ENCODE results near the gene CDH23.
"Not testable (repeated sequence)": the region's sequence is repeated elsewhere in the genome, so short reads cannot be mapped to it uniquely, and the experiment has no call there.

The CDH23 gene

GRCh38 chr10:71590781-71591350 is 194.1 kb downstream of the CDH23 start:
- DNase-seq = peak; percentile 14 to 16

GRCh38 chr10:71594934-71595571 is 198.3 kb downstream of the CDH23 start:
- no peak for DNase-seq

- no peak for DNase-seq
Measured at GRCh38 chr10:71595649-71596048, 198.9 kb downstream of the CDH23 start.

GRCh38 chr10:71596127-71596526 is 199.4 kb downstream of the CDH23 start:
- DNase-seq = no peak

- DNase-seq = no peak
Measured at GRCh38 chr10:71596759-71597158, 200.0 kb downstream of the CDH23 start.

GRCh38 chr10:71597821-71598498 is 201.2 kb downstream of the CDH23 start:
- DNase-seq = no peak

GRCh38 chr10:71598621-71599055 is 201.9 kb downstream of the CDH23 start:
- no peak for DNase-seq

- no peak for DNase-seq
Measured at GRCh38 chr10:71599518-71599917, 202.8 kb downstream of the CDH23 start.

- not testable (repeated sequence) for DNase-seq
Measured at GRCh38 chr10:71600242-71600641, 203.5 kb downstream of the CDH23 start.

GRCh38 chr10:71600849-71601248 is 204.1 kb downstream of the CDH23 start:
- DNase-seq = no peak

- DNase-seq = no peak
Measured at GRCh38 chr10:71601273-71601672, 204.6 kb downstream of the CDH23 start.

- DNase-seq = no peak
Measured at GRCh38 chr10:71603150-71603549, 206.4 kb downstream of the CDH23 start.

- no peak for DNase-seq
Measured at GRCh38 chr10:71603754-71604153, 207.0 kb downstream of the CDH23 start.

GRCh38 chr10:71604324-71605018 is 207.8 kb downstream of the CDH23 start:
- DNase-seq = no peak

GRCh38 chr10:71605263-71605962 is 208.7 kb downstream of the CDH23 start:
- no peak for DNase-seq

GRCh38 chr10:71606257-71607081 is 209.7 kb downstream of the CDH23 start:
- DNase-seq = no peak

- DNase-seq = no peak
Measured at GRCh38 chr10:71607082-71607443, 210.3 kb downstream of the CDH23 start.

- peak; percentile 9 to 10 for DNase-seq
Measured at GRCh38 chr10:71608819-71609768, 212.4 kb downstream of the CDH23 start.

GRCh38 chr10:71610651-71611050 is 213.9 kb downstream of the CDH23 start:
- DNase-seq = no peak

- no peak for DNase-seq
Measured at GRCh38 chr10:71611131-71611530, 214.4 kb downstream of the CDH23 start.
